Activated T-cell treated with anti-CD3 and anti-CD28 coated beads, Interleukin-2, amount 50 U/mL, for 1 hour (primary cell): ENCODE data around the gene INPP5A.

Experiments used
- DNase-seq: peaks from one replicate; pipeline ENCODE4 v3.0.0-alpha.2; 2020

INPP5A gene

GRCh38 chr10:132616170-132616995 lies 78.8 kb downstream of the INPP5A start:
- DNase-seq, result peak; percentile 66

GRCh38 chr10:132616996-132617736 lies 79.6 kb downstream of the INPP5A start:
- DNase-seq, result peak; percentile 16

GRCh38 chr10:132617737-132618052 lies 80.1 kb downstream of the INPP5A start:
- DNase-seq, result no peak

GRCh38 chr10:132618158-132618919 lies 80.8 kb downstream of the INPP5A start:
- no peak for DNase-seq

DNA sequence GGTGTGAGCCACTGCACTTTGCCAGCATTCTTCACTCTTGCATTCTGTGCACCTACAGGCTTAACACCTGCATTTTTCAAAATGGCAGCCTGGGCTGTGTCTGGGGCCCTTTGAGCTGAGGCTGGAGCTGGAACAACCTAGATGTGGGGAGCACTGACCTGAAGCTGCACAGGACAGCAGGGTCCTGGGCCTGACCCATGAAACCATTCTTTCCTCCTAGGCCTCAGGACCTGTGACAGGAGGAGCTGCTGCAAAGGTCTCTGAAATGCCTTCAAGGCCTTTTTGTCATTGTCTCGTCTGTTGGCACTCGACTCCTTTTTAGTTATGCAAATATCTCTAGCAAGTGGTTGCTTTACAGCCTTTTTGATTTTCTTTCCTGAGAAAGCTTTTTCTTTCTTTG lies 82.3 kb downstream of the INPP5A start:
- DNase-seq, result no peak

- DNase-seq, result no peak
Measured at GRCh38 chr10:132624061-132624846, 86.7 kb downstream of the INPP5A start.

DNA sequence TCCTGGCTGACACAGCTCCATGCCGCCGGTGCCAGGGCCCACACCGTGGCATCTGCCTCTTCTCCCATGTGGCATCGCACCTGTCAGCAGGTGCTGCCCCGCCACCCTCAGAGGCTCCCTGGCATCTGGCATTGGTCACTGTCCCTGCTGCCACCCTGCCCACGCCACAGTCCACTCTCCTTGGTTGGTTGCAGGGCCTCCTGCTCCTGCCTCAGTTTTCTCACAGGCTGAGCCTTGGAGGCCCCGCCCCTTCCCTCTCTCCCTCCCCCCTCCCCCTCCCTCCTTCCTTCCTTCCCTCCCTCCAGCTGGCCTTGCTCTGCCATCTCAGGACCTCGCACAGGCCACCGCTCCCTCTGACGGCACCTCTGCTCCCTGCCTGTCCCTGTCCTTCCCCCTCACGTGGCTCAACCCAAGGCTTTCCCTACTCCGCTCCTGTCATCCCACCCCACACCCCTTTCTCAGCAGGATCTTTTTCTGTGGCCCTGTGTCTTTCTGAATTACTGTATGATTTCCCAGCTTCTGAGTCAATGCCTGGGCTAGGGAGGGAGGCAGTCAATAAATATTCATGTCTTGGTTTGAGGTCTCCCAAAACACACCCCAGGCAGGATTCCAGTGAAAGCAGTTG lies 87.4 kb downstream of the INPP5A start:
- no peak for DNase-seq

DNA sequence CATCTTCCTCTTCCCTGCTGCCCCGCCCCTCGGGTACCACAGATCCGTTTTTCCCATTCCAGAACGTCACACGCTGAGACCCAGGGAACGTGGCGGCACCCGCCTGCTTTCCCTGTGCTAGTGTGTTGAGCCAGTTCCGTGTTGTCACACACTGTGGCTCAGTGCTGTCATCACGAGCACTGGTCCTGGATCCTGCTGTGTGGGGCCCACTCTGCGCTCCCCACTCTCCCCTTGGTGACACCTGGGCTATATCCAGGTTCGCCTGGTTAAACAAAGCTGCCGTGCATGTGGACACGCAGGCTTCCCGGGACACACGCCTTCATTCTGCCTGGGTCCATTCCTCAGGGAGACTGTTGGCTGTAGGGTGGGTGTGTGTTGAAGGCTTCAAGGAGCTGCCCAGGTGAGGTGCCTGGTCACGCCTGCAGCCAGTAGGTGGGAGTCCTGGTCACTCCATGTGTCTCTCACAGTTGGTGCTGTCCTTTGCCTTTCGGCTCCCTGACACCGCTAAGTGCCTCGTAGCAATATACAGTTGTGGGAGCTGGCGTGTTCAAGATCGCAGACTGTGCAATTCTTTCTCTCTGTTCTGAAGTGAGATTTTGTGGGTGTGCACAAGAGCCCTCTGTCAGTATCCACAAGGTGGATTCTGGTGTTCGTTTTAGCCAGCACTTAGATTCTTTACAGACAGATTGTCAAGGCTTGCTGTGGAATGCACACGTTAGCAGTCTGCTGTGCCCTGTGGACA lies 88.6 kb downstream of the INPP5A start:
- no peak for DNase-seq

GRCh38 chr10:132626761-132627665 lies 89.4 kb downstream of the INPP5A start:
- no peak for DNase-seq

GRCh38 chr10:132627666-132628531 lies 90.3 kb downstream of the INPP5A start:
- DNase-seq, result no peak

DNA sequence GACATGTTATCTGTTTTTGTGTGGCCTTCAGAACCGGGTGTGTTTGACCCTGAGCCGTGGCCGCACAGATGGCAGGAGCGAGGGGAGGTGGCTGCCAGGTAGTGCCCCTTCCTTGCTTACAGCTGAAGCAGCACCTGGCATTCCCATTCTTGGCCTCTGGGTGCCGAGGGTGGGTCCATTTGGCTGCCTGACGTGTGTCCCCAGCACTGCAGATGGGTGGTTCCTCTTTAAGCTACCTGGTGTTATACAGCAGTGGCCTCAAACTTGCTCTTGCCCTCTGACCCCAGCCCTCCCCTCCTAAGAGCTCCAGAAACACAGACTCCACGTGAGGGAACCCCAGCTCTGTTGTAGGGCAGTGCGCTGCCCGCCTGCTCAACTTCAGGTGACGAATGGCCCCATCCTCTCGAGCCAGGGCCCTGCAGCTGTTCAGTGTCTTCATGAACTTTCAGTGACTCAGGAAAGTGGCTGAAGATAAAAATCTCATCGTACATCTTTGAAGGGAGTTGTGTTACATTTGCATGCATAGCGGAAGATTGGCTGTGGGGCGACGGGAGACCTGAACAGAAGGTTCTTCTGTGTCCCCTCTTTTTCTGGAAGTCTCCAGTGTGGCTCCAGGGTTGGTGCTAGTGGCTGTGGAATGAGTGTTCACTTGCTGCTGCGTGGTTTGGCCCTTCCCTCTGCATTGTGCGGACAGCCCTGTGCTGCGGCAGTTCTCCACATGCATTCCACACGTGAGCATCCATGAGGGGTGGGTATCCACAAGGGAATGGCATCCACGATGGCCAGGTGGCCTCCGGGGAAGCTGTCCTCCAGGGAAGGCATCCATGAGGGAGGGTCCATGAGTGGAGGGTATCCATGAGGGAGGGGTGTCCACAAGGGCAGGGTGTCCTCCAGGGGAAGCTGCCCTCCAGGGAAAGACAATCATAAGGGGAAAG lies 91.6 kb downstream of the INPP5A start:
- no peak for DNase-seq

GRCh38 chr10:132630156-132630555 lies 92.6 kb downstream of the INPP5A start:
- no peak for DNase-seq

GRCh38 chr10:132630666-132631337 lies 93.2 kb downstream of the INPP5A start:
- DNase-seq, result no peak

DNA sequence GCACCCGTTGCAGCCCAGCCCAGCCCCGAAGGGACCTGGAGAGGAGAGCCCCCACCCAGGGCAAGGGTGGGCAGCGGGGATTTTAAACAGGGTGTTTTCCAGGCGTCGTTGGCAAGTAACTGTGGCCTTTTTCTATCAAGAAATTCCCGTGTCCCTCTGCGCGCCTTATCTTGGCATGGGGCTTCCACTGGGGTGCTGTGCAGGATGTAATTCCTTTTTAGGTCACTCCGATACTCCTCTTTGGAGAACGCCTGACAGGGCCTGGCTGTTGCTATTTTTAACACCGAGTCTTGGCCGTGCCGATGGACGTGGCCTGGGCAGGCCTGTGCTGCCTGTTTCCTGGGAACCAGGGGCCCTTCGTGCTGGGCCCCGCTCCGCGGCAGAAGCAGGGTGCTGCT lies 93.8 kb downstream of the INPP5A start:
- no peak for DNase-seq

- DNase-seq, result no peak
Measured at GRCh38 chr10:132632091-132632561, 94.5 kb downstream of the INPP5A start.

DNA sequence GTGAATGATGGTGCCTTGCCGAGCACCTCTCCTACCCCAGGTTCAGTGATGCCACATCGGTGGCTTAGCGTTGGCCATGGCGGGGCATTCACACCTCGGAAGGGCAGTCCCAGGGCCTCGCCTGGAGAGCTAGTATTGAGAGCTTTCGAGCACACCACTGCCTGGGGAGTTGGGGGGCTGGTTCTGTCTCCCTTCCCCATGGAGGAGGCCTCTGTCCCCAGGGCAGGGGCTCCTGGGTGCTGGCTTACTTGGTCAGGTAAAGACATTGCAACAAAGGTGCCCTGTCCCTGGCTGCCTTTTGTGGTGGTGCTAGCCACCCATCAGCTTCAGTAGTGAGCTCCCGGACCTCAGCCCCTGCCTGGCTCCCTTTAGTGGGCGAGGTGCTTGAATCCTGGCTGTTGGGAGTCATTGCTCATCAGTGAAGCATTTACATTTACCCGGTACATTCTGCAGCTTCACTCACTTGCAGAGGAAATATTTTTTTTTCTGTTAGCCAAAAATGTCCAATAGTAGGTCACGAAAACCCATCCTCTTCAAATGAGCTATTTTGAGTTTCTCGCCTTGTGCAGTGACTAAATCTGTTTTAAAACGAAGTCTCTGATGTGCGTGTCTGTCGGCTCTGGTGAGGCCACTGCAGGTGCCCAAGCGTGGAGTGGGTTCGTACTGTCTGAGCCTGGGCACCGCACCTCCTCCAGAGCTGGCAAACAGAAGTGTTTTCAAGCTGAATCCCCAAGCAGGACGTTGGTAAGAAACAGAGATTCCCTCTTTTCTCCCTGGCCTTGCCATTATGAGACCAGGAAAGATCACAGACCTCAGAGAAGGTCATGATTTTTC lies 95.5 kb downstream of the INPP5A start:
- DNase-seq, result no peak
